ENCODE results near the gene ZNHIT3. TPM values are rescaled to one million over a fixed set of nuclear protein-coding genes. Genes with fewer than 3 reads are reported as not detected.

ZNHIT3 gene
- 40.2 TPM for total RNA-seq

GRCh38 chr17:36486204-36487194, at the start of gene ZNHIT3:
Gene ZNHIT3, plus strand, starts transcription at chr17:36486681. Its CDS starts 19 bp downstream, at chr17:36486700.

GRCh38 chr17:36534840-36535668, 48.6 kb downstream of the ZNHIT3 start, which contains the start of the genes MYO19 and PIGW:
Gene MYO19, minus strand, starts transcription at chr17:36534868. Its CDS starts 2,330 bp downstream, at chr17:36532538.
Gene PIGW, plus strand, starts transcription at chr17:36534987. Its CDS starts 2,115 bp downstream, at chr17:36537102.

GRCh38 chr17:36544307-36545076, 58.0 kb downstream of the ZNHIT3 start, which contains the start of gene GGNBP2:
Gene GGNBP2, plus strand, starts transcription at chr17:36544919. Its CDS starts 806 bp downstream, at chr17:36545725.

Small RNAs within 50 kb of the gene (small RNA-seq; reads per million reads assigned to genes)
- not detected for gene RNA5SP439 (ENCODE audit: low replicate concordance)

Other genes starting within 250 kb of the ZNHIT3 start
- gene TBC1D3I, start 222.1 kb upstream of the ZNHIT3 start, total RNA-seq: 1.5 TPM
- 0.29 TPM for gene TBC1D3G, start 162.8 kb upstream of the ZNHIT3 start, total RNA-seq
- not detected for gene TBC1D3H, start 98.2 kb upstream of the ZNHIT3 start, total RNA-seq
- 66.2 TPM for gene MYO19, start 48.2 kb downstream of the ZNHIT3 start, total RNA-seq
- 5.5 TPM for gene PIGW, start 48.3 kb downstream of the ZNHIT3 start, total RNA-seq
- 71.6 TPM for gene GGNBP2, start 58.2 kb downstream of the ZNHIT3 start, total RNA-seq
- 15.2 TPM for gene DHRS11, start 105.2 kb downstream of the ZNHIT3 start, total RNA-seq
- 5.6 TPM for gene MRM1, start 114.9 kb downstream of the ZNHIT3 start, total RNA-seq

Measured in metanephros (tissue), 2 donors.